HuH-7.5 (cell line): ENCODE data around the gene DPYSL4.

Experiments used
- DNase-seq: peaks from one replicate; pipeline ENCODE4 v3.0.0; 2011; ENCODE audit warnings: low spot score

Gene DPYSL4

GRCh38 chr10:132163826-132164515 lies 22.8 kb upstream of the DPYSL4 start:
- no peak for DNase-seq

- peak; percentile 71 for DNase-seq
Observed at GRCh38 chr10:132164761-132165278, 21.9 kb upstream of the DPYSL4 start.

GRCh38 chr10:132165416-132165980 lies 21.2 kb upstream of the DPYSL4 start:
- no peak for DNase-seq

- DNase-seq: no peak
Observed at GRCh38 chr10:132166216-132166950, 20.4 kb upstream of the DPYSL4 start.

GRCh38 chr10:132167041-132167674 lies 19.6 kb upstream of the DPYSL4 start:
- DNase-seq: no peak

GRCh38 chr10:132167976-132168375 lies 18.8 kb upstream of the DPYSL4 start:
- no peak for DNase-seq

GRCh38 chr10:132168571-132169030 lies 18.1 kb upstream of the DPYSL4 start:
- no peak for DNase-seq

- DNase-seq: no peak
Observed at GRCh38 chr10:132169031-132169765, 17.6 kb upstream of the DPYSL4 start.

- no peak for DNase-seq
Observed at GRCh38 chr10:132169766-132170560, 16.8 kb upstream of the DPYSL4 start.

- DNase-seq: no peak
Observed at GRCh38 chr10:132170561-132171361, 16.0 kb upstream of the DPYSL4 start.

GRCh38 chr10:132172091-132173066 lies 14.4 kb upstream of the DPYSL4 start:
- no peak for DNase-seq

- DNase-seq: no peak
Observed at GRCh38 chr10:132173185-132173584, 13.6 kb upstream of the DPYSL4 start.

GRCh38 chr10:132174237-132174636 lies 12.5 kb upstream of the DPYSL4 start:
- no peak for DNase-seq

GRCh38 chr10:132175408-132175807 lies 11.3 kb upstream of the DPYSL4 start:
- DNase-seq: no peak

GRCh38 chr10:132175907-132176581 lies 10.7 kb upstream of the DPYSL4 start:
- no peak for DNase-seq

- DNase-seq: no peak
Observed at GRCh38 chr10:132176623-132177500, 9.9 kb upstream of the DPYSL4 start.

GRCh38 chr10:132178046-132178445 lies 8.7 kb upstream of the DPYSL4 start:
- no peak for DNase-seq
